Measurements from ENCODE around the gene USH2A.

GRCh38 chr1:216173376-216173995 lies 249.8 kb downstream of the USH2A start:
- TF ChIP-seq POLR2A (IDR thresholded peaks at IDR 0.05; ENCODE audit: borderline replicate concordance, extremely low read depth, insufficient read depth, insufficient read length): no peak
- no peak for TF ChIP-seq TCF7L2 (IDR thresholded peaks at IDR 0.05; ENCODE audit: borderline replicate concordance, extremely low read depth, insufficient read depth, insufficient read length)
- TF ChIP-seq JUND (IDR thresholded peaks at IDR 0.05): no peak
- TF ChIP-seq CTCF (IDR thresholded peaks at IDR 0.05 in 2 of 3, conservative IDR thresholded peaks at IDR 0.05 in 1 of 3; ENCODE audit: borderline replicate concordance in 1 of 3, insufficient read depth in 1 of 3, low read depth in 2 of 3, low read length in 2 of 3): no peak
- no peak for TF ChIP-seq SRF (IDR thresholded peaks at IDR 0.05; ENCODE audit: low read depth)
- no peak for TF ChIP-seq ZBTB33 (IDR thresholded peaks at IDR 0.05; ENCODE audit: extremely low read depth, insufficient replicate concordance, low read length)

All from HCT116 (cell line).